SK-N-SH (cell line): ENCODE data around the gene PAN2. TPM values are rescaled to one million over a fixed set of nuclear protein-coding genes. Genes with fewer than 3 reads are reported as not detected.

Experiments
- CTCF ChIA-PET: fragments of 300-600, 350-600 bp; formaldehyde crosslinking; extraction: SDS; loops from one replicate; lab custom pipeline; 2021; lab: Yijun Ruan, JAX
- POLR2A ChIA-PET: fragments of 350-600 bp; sonication (Branson Sonifier 250); formaldehyde crosslinking; extraction: SDS; loops from one replicate; lab custom pipeline; 2020; ENCODE audit warnings: antibody characterized with exemption, inconsistent platforms; lab: Yijun Ruan, JAX
- DNase-seq: peaks from one replicate; pipeline ENCODE4 v3.0.0; 2012
- H2AFZ ChIP-seq: fragments of 200-600 bp; sonication (generic); 2 replicates; pipeline ENCODE4 v1.8.1; 2016; ENCODE audit warnings: antibody characterized with exemption, mild to moderate bottlenecking, low read depth
- H3F3A ChIP-seq: fragments of 200-600 bp; sonication (generic); replicated peaks from 2 replicates; pipeline ENCODE3; 2016; ENCODE audit warnings: antibody characterized with exemption, mild to moderate bottlenecking; ENCODE audit not compliant: insufficient read depth
- H3K27ac ChIP-seq, 2 experiments: fragments of 200-500 bp in 1 of 2; fragments of 200-600 bp in 1 of 2; sonication (Bioruptor generic) in 1 of 2; sonication (generic), shearing (Covaris generic) in 1 of 2; 2 replicates each; pipeline versions ENCODE4 v1.5.1 to v1.6.1; 2014 to 2016; ENCODE audit warnings: low read depth in 2 of 2, inconsistent platforms in 1 of 2, low read length in 1 of 2, mild to moderate bottlenecking in 1 of 2, mixed read lengths in 1 of 2
- H3K27me3 ChIP-seq: fragments of 200-600 bp; sonication (generic), shearing (Covaris generic); 2 replicates; pipeline ENCODE4 v1.6.1; 2016; ENCODE audit warnings: mixed run types; ENCODE audit not compliant: insufficient read depth
- H3K36me3 ChIP-seq, 2 experiments: fragments of 200-500 bp in 1 of 2; fragments of 200-600 bp in 1 of 2; sonication (Bioruptor generic) in 1 of 2; sonication (generic) in 1 of 2; replicated peaks in 1 of 2; 2 replicates each; pipeline versions ENCODE3 to v1.5.1; 2014 to 2016; ENCODE audit warnings: low read length in 1 of 2, mild to moderate bottlenecking in 1 of 2; ENCODE audit not compliant: insufficient read depth in 2 of 2, control insufficient read depth in 1 of 2
- H3K4me1 ChIP-seq, 2 experiments: fragments of 200-500 bp in 1 of 2; fragments of 200-600 bp in 1 of 2; sonication (Bioruptor generic) in 1 of 2; sonication (generic), shearing (Covaris generic) in 1 of 2; 2 replicates each; pipeline versions ENCODE4 v1.5.1 to v1.6.1; 2014 to 2016; ENCODE audit warnings: low read depth in 1 of 2, low read length in 1 of 2, mixed run types in 1 of 2; ENCODE audit not compliant: insufficient read depth in 2 of 2, control insufficient read depth in 1 of 2
- H3K4me2 ChIP-seq: fragments of 200-600 bp; sonication (generic), shearing (Covaris generic); 2 replicates; pipeline ENCODE4 v1.6.1; 2017; ENCODE audit warnings: mixed run types
- H3K4me3 ChIP-seq, 2 experiments: fragments of 200-500 bp in 1 of 2; fragments of 200-600 bp in 1 of 2; sonication (Bioruptor generic) in 1 of 2; sonication (generic), shearing (Covaris generic) in 1 of 2; 2 replicates each; pipeline versions ENCODE4 v1.5.1 to v1.8.1; 2014 to 2016; ENCODE audit warnings: low read depth in 2 of 2, inconsistent platforms in 1 of 2, low read length in 1 of 2, mild to moderate bottlenecking in 1 of 2, mixed read lengths in 1 of 2, moderate library complexity in 1 of 2
- H3K79me2 ChIP-seq: fragments of 200-600 bp; sonication (generic); 2 replicates; pipeline ENCODE4 v1.8.1; 2017; ENCODE audit warnings: mild to moderate bottlenecking; ENCODE audit not compliant: insufficient read depth
- H3K9ac ChIP-seq: fragments of 200-600 bp; sonication (generic); 2 replicates; pipeline ENCODE4 v1.6.1; 2017; ENCODE audit warnings: mixed run types
- H3K9me2 ChIP-seq: fragments of 200-600 bp; sonication (generic); 2 replicates; pipeline ENCODE4 v1.6.1; 2017; ENCODE audit warnings: mixed run types
- H3K9me3 ChIP-seq: fragments of 200-600 bp; sonication (generic); 2 replicates; pipeline ENCODE4 v1.6.1; 2017; ENCODE audit warnings: mixed run types, mild to moderate bottlenecking, moderate library complexity
- H4K20me1 ChIP-seq: fragments of 200-600 bp; sonication (generic); 2 replicates; pipeline ENCODE4 v1.6.1; 2017; ENCODE audit warnings: mild to moderate bottlenecking, mixed run types; ENCODE audit not compliant: insufficient read depth
- CTCF ChIP-seq: fragments of 200-600 bp; sonication (generic); IDR thresholded peaks from 2 replicates; pipeline ENCODE4 v1.6.1; 2017; ENCODE audit warnings: antibody characterized with exemption, mild to moderate bottlenecking, moderate library complexity
- EZH2phosphoT487 ChIP-seq: fragments of 200-600 bp; sonication (generic); IDR thresholded peaks from 2 replicates; pipeline ENCODE4 v1.6.1; 2017; ENCODE audit warnings: low read depth, mixed run types, mild to moderate bottlenecking, antibody characterized with exemption, moderate library complexity, borderline replicate concordance
- FOSL2 ChIP-seq: IDR thresholded peaks from 2 replicates; pipeline ENCODE4 v1.4.0; 2012; ENCODE audit warnings: low read depth, mild to moderate bottlenecking, moderate library complexity, borderline replicate concordance
- GATA2 ChIP-seq: sonication (generic); formaldehyde crosslinking; IDR thresholded peaks from 2 replicates; pipeline ENCODE4 v1.5.0; 2020; ENCODE audit warnings: mild to moderate bottlenecking, missing genetic modification reagents
- JUND ChIP-seq: IDR thresholded peaks from 2 replicates; pipeline ENCODE4 v1.4.0; 2012
- NRF1 ChIP-seq: IDR thresholded peaks from 2 replicates; pipeline ENCODE4 v1.6.1; 2012; ENCODE audit warnings: low read depth, mild to moderate bottlenecking, low read length
- TAF1 ChIP-seq: IDR thresholded peaks from 2 replicates; pipeline ENCODE4 v1.6.1; 2012; ENCODE audit warnings: low read depth, mild to moderate bottlenecking, low read length, moderate library complexity, borderline replicate concordance
- TEAD4 ChIP-seq: IDR thresholded peaks from 2 replicates; pipeline ENCODE4 v1.4.0; 2012; ENCODE audit warnings: mild to moderate bottlenecking, borderline replicate concordance; ENCODE audit not compliant: insufficient read depth
- USF1 ChIP-seq: IDR thresholded peaks from 2 replicates; pipeline ENCODE4 v1.4.0; 2012; ENCODE audit warnings: low read depth, borderline replicate concordance
- USF2 ChIP-seq: fragments of 150-350 bp; IDR thresholded peaks from 2 replicates; pipeline ENCODE4 v1.6.1; 2017; ENCODE audit warnings: antibody characterized with exemption, low read length, low read depth, borderline replicate concordance
- WGBS: methylation state at CpG from one replicate; pipeline ENCODE4 v1.1.6; 2017; ENCODE audit warnings: low lambda C conversion rate; 5-methylcytosine and 5-hydroxymethylcytosine counted together
- polyA plus RNA-seq, 3 experiments: library from polyadenylated mRNA; depleted of rRNA; stranded (reverse); fragments of >200 nt; gene quantifications; 2 replicates each; pipeline ENCODE4 v1.2.3, GENCODE V29; 2012

PAN2 gene
- polyA plus RNA-seq, 1 of the 3 experiments (the other 2 are of a cell fraction), result 37.1 TPM

- H3K27me3 ChIP-seq, result no peaks in the 10 kb centered on the region
- CTCF ChIA-PET, result no interaction called here
- H3K9ac ChIP-seq, result no peak within 1 kb of the TSS
- no peak within 1 kb of the TSS for H3K4me3 ChIP-seq
- no peaks in the 10 kb centered on the region for H3K9me2 ChIP-seq
- DNase-seq, result no peak
- peaks cover 14 to 16% of the 10 kb centered on the region in 2 experiments for H3K36me3 ChIP-seq
- no peaks in the 10 kb centered on the region for H3K79me2 ChIP-seq
- no peaks in the 10 kb centered on the region for H4K20me1 ChIP-seq
- H3K27ac ChIP-seq, result no peak within 1 kb of the TSS
- H3F3A ChIP-seq, result peaks cover 15% of the 10 kb centered on the region
- H3K4me2 ChIP-seq, result no peak within 1 kb of the TSS
- H2AFZ ChIP-seq, result no peak within 1 kb of the TSS
- TF ChIP-seq USF2 (no peak), TEAD4 (no peak), TAF1 (no peak), JUND (no peak), GATA2 (CRISPR knock-in tag) (no peak), EZH2phosphoT487 (no peak), USF1 (no peak), FOSL2 (no peak), NRF1 (no peak), CTCF (no peak)
- TF ChIP-seq, all 33 proteins: peak for 0
- WGBS, result 73% methylated on average over 9 of the region's 9 CpGs
- POLR2A ChIA-PET, result interaction anchor here (0.6 kb wide), 2 partner anchors 21 to 529 kb away, joined by 3 read pairs; partner anchors contain the start of gene STAT2
- Histone ChIP-seq H3K9me3 (no peaks in the 10 kb centered on the region), H3K4me1 (no peaks in the 10 kb centered on the region; a peak in 1 of 4 replicates)
Measured at GRCh38 chr12:56338308-56339157, 4.7 kb upstream of the PAN2 start, which contains the start of gene IL23A. IL23A (plus strand) TSS chr12:56338884; CDS start chr12:56339045, 161 bp downstream.

GRCh38 chr12:56337753-56338251 is 4.0 kb upstream of the PAN2 start:
- Histone ChIP-seq H3K27ac (no peak overlapping the region), H3K36me3 (peaks cover 7 to 9% of the 10 kb centered on the region in 2 experiments), H4K20me1 (no peaks in the 10 kb centered on the region), H3K79me2 (peaks cover 3% of the 10 kb centered on the region; the same call in 1 of the 2 replicates), H3K4me1 (peaks cover 2 to 4% of the 10 kb centered on the region in 2 experiments; a peak in 1 of 4 replicates), H3K9me3 (no peaks in the 10 kb centered on the region), H3K4me2 (no peak overlapping the region), H3K4me3 (no peak overlapping the region), H3K9ac (no peak overlapping the region), H2AFZ (no peak overlapping the region), H3K27me3 (no peaks in the 10 kb centered on the region), H3F3A (peaks cover 15% of the 10 kb centered on the region), H3K9me2 (no peaks in the 10 kb centered on the region)
- WGBS, result 47% methylated on average over 7 of the region's 8 CpGs
- ChIA-PET CTCF (interaction anchor here (0.7 kb wide), 1 partner anchor 204 kb away, joined by 3 read pairs; no protein-coding TSS in a partner anchor), POLR2A (interaction anchor here (0.6 kb wide), 1 partner anchor 528 kb away, joined by 3 read pairs; no protein-coding TSS in a partner anchor)
- no peak for DNase-seq
- no peak for TF ChIP-seq TEAD4
